ENCODE measurements around the gene RNF187.

The RNF187 gene

GRCh38 chr1:228469413-228470162 lies 17.6 kb upstream of the RNF187 start:
- ATAC-seq (no peak), DNase-seq (no peak)
- peaks cover 64% of the 10 kb centered on the region for H3K27me3 Mint-ChIP-seq
- peaks cover under 1% of the 10 kb centered on the region for H3K36me3 Mint-ChIP-seq (ENCODE audit: low read depth)
- no peak overlapping the region for H3K27ac Mint-ChIP-seq
- H3K4me1 Mint-ChIP-seq: peaks cover 46% of the 10 kb centered on the region
- H3K9me3 Mint-ChIP-seq: peaks cover 3% of the 10 kb centered on the region
- no peak overlapping the region for H3K4me3 Mint-ChIP-seq

- H3K36me3 Mint-ChIP-seq (ENCODE audit: low read depth): no peaks in the 10 kb centered on the region
- no peak for ATAC-seq
- peaks cover 3% of the 10 kb centered on the region for H3K9me3 Mint-ChIP-seq
- no peak for DNase-seq
- H3K4me1 Mint-ChIP-seq: peaks cover 33% of the 10 kb centered on the region
- H3K27me3 Mint-ChIP-seq: peaks cover 52% of the 10 kb centered on the region
- H3K27ac Mint-ChIP-seq: no peak overlapping the region
- H3K4me3 Mint-ChIP-seq: no peak overlapping the region
Measured at GRCh38 chr1:228471154-228471761, 15.9 kb upstream of the RNF187 start.

DNA sequence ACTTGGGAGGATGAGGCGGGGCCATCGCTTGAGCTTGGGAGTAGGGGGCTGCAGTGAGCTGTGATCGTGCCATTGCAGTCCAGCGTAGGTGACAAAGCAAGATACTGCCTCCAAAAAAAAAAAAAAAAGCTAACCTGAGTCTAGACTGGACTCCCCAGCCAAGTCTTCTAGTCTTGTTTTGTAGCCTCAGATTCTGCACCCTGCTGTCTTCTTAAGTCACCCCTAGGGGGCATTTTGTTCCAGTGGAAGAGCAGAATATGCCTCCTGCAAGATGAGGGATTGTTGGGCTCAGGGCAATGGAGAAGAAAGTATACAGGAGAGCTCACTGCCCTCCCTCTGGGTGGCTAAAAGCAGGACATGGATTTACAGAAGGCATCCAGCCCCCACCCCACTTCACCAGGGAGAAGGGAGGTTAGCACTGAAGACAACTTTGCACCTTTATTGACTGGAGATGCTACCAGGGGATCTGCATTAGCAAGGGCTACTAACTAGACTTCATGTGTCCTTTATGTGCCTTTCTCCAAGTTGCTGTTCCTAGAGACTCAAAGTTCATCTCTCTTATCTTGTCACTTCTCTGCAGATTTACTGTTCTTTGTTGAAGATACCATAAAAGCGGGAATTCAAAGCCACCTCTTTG lies 15.3 kb upstream of the RNF187 start:
- no peaks in the 10 kb centered on the region for H3K36me3 Mint-ChIP-seq (ENCODE audit: low read depth)
- H3K27ac Mint-ChIP-seq: no peak overlapping the region
- peak; percentile 49 for ATAC-seq
- peaks cover 46% of the 10 kb centered on the region for H3K27me3 Mint-ChIP-seq
- peaks cover 31% of the 10 kb centered on the region for H3K4me1 Mint-ChIP-seq
- no peak overlapping the region for H3K4me3 Mint-ChIP-seq
- peaks cover 3% of the 10 kb centered on the region for H3K9me3 Mint-ChIP-seq
- no peak for DNase-seq

DNA sequence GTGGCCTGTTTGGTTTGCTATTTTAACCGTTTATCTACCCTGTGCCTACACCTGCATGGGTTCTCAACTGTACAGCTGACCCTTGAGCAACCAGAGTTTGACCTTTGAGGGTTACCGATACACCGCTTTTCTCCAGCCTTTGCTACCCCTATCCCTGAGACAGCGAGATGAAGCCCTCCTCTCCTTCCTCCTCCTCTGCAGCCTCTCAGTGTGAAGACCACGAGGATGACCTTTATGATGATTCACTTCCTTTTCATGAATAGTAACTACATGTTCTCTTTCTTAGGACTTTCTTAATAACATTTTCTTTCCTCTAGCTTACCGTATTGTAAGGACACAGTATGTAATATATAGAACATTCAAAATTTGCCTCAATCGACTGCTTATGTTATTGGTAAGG lies 14.5 kb upstream of the RNF187 start:
- DNase-seq (no peak), ATAC-seq (peak; percentile 88)
- H3K4me3 Mint-ChIP-seq: peak overlapping the region; percentile 0
- H3K9me3 Mint-ChIP-seq: peaks cover 3% of the 10 kb centered on the region
- peaks cover 40% of the 10 kb centered on the region for H3K27me3 Mint-ChIP-seq
- peak overlapping the region; percentile 67 for H3K27ac Mint-ChIP-seq
- no peaks in the 10 kb centered on the region for H3K36me3 Mint-ChIP-seq (ENCODE audit: low read depth)
- peaks cover 30% of the 10 kb centered on the region for H3K4me1 Mint-ChIP-seq

DNA sequence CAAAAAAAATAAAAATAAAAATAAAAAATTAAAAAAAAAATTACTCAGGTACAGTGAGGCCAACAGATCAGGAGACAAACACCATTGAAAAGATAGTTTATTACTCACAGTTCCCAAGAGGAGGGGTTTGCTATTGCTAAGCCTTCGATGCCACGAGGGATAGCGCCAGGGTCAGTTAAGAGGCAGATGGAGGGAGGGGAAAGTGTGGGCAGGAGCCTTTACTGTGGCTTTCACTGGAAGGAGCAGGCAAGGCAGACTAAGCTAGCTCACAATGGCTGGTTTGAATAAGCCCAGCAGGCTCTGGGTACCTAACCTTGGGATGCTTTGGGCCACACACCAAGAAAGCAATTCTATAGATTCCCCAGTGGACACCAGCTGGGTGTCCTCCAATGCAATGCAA lies 12.7 kb upstream of the RNF187 start:
- Mint-ChIP-seq H3K4me3 (no peak overlapping the region), H3K36me3 (ENCODE audit: low read depth) (no peaks in the 10 kb centered on the region), H3K27me3 (peaks cover 26% of the 10 kb centered on the region), H3K27ac (no peak overlapping the region), H3K4me1 (peaks cover 44% of the 10 kb centered on the region), H3K9me3 (peaks cover 3% of the 10 kb centered on the region)
- DNase-seq (no peak), ATAC-seq (peak; percentile 26)

GRCh38 chr1:228475812-228476211 lies 11.4 kb upstream of the RNF187 start:
- no peak for ATAC-seq
- DNase-seq: no peak
- Mint-ChIP-seq H3K27ac (no peak overlapping the region), H3K4me3 (no peak overlapping the region), H3K4me1 (peaks cover 49% of the 10 kb centered on the region), H3K36me3 (ENCODE audit: low read depth) (no peaks in the 10 kb centered on the region), H3K9me3 (peaks cover 3% of the 10 kb centered on the region), H3K27me3 (peaks cover 18% of the 10 kb centered on the region)

DNA sequence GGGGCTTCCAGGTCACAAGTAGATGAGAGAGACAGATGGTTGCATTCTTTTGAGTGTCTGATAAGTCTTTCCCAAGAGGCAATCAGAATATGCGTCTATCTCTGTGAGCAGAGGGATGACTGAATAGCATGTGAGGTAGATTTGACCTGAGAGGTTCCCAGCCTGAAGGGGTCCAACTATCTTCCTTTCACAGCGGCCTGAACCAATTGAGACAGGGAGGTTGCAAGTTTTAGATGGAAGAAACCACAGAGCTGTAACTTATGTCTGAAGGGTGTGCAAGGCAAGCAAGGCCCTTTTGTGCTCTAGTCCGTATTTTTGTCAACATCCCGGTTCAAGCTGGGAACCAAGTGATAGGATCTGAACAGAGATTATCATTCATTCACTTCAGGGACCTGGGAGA lies 9.9 kb upstream of the RNF187 start:
- Mint-ChIP-seq H3K4me1 (peaks cover 46% of the 10 kb centered on the region), H3K27ac (no peak overlapping the region), H3K27me3 (peaks cover 7% of the 10 kb centered on the region)

GRCh38 chr1:228478326-228478725 lies 8.9 kb upstream of the RNF187 start:
- Mint-ChIP-seq H3K9me3 (peaks cover 3% of the 10 kb centered on the region), H3K27ac (no peak overlapping the region), H3K27me3 (peaks cover 4% of the 10 kb centered on the region), H3K36me3 (ENCODE audit: low read depth) (no peaks in the 10 kb centered on the region), H3K4me3 (no peak overlapping the region), H3K4me1 (peaks cover 40% of the 10 kb centered on the region)
- ATAC-seq (no peak), DNase-seq (no peak)

More for the DNA sequence above, 9.9 kb upstream of the RNF187 start:
- ATAC-seq (no peak), DNase-seq (no peak)
- no peak overlapping the region for H3K4me3 Mint-ChIP-seq
- H3K9me3 Mint-ChIP-seq: peaks cover 3% of the 10 kb centered on the region
- H3K36me3 Mint-ChIP-seq (ENCODE audit: low read depth): no peaks in the 10 kb centered on the region

GRCh38 chr1:228478912-228479711 lies 8.1 kb upstream of the RNF187 start:
- H3K27ac Mint-ChIP-seq: peak overlapping the region; percentile 39
- ATAC-seq (peak; percentile 50), DNase-seq (no peak)
- no peaks in the 10 kb centered on the region for H3K36me3 Mint-ChIP-seq (ENCODE audit: low read depth)
- H3K4me1 Mint-ChIP-seq: peaks cover 34% of the 10 kb centered on the region
- no peak overlapping the region for H3K4me3 Mint-ChIP-seq
- H3K27me3 Mint-ChIP-seq: no peaks in the 10 kb centered on the region
- H3K9me3 Mint-ChIP-seq: no peaks in the 10 kb centered on the region

DNA sequence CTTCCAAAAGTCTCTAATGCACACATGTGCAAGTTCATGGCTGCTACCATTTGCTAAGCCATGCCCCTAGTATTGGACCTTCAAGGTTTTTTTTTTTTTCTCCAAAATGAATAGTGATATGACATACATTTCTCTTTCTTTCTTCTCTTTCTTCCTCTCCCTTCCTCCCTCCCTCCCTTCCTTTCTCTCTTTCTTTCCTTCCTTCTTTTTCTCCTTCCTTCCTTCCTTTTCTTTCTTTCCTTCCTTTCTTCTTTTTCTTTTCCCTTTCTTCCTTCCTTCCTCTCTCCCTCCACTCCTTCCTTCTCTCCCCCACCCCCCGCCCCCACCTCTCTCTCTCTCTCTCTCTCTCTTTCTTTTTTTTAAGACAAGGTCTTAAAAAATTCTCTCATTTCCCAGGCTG lies 3.4 kb upstream of the RNF187 start:
- H3K9me3 Mint-ChIP-seq: no peaks in the 10 kb centered on the region

DNA sequence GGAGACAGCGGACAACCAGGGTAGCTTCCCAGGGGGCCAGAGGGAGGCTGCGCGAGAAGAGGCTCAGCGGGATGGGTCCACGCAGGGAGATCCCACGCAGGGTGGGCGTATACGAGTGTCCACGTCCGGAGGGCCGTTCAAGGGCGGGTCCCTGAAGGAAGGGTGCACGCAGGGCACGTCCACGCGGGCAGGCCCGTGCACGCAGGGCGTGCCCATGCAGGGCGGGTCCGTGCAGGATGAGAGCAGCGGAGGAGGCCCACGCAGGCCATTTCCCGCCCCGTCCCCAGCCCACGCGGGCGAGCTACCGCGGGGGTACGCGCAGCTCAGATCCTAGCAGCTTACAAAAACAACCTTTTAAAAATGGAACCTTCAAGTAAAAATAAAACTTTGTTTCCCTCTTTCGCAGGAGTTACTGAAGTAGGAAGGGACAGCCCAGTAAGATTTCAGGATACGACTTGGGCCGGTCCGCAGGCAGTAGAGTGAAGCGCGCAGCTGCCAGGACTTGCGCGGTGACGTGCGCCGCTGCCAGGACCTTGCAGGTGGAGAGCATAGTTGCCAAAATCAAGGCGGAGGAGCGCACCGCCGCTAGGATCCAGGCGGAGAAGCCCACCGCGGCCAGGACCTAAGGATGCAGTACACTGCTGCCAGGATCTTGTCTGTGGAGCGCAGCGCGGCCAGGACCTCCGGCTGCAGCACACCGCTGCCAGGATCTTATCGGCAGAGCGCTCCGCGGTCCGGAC lies 416 bp upstream of the RNF187 start:
- Mint-ChIP-seq H3K4me3 (peak overlapping the region; percentile 95), H3K27me3 (no peaks in the 10 kb centered on the region), H3K27ac (peak overlapping the region; percentile 100), H3K4me1 (peaks cover 44% of the 10 kb centered on the region), H3K9me3 (no peaks in the 10 kb centered on the region), H3K36me3 (ENCODE audit: low read depth) (peaks cover 21% of the 10 kb centered on the region)
- ATAC-seq (peak; percentile 72), DNase-seq (peak; percentile 72)

More for the DNA sequence above, 3.4 kb upstream of the RNF187 start:
- Mint-ChIP-seq H3K4me3 (no peak overlapping the region), H3K27ac (no peak overlapping the region), H3K27me3 (no peaks in the 10 kb centered on the region), H3K4me1 (peaks cover 34% of the 10 kb centered on the region), H3K36me3 (ENCODE audit: low read depth) (peaks cover 2% of the 10 kb centered on the region)
- DNase-seq (no peak), ATAC-seq (no peak)

DNA sequence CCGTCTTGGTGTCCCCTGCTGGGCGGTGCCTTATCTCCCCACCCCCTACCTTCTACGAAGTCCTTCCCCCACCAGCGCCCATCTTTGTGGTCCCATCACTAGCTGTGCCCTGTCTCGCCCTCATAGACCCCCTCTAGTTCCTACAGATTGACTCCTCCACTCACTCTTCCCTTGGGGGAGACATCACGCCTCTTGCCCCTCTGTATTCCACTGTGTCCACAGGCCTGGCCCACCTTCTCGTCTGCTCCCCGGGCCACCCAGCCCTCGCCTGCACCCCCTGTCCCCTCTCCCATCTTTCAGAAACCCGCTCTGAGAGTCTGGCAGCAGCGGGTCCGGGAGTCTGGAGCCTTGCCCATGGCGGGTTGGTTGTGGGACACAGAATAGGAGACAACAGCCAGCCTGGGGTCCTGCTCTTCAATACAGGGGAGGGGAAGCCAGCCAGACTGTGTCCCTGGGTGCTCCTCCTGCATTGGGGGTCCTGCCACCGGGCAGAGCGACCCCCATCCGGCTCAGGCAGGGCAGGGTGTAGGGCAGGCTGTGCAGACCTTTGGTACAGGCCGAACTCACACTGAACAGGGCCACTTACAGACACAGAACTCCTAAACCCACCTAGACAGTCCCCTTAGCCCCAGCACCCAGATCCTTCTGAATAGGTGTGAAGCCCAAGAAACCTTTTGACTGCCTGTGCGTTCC lies 1.1 kb downstream of the RNF187 start:
- Mint-ChIP-seq H3K4me3 (peak overlapping the region; percentile 85), H3K4me1 (peaks cover 34% of the 10 kb centered on the region), H3K27me3 (no peaks in the 10 kb centered on the region), H3K9me3 (no peaks in the 10 kb centered on the region), H3K27ac (peak overlapping the region; percentile 83), H3K36me3 (ENCODE audit: low read depth) (peaks cover 27% of the 10 kb centered on the region)
- DNase-seq (no peak), ATAC-seq (peak; percentile 3)

- Mint-ChIP-seq H3K27me3 (no peaks in the 10 kb centered on the region), H3K9me3 (no peaks in the 10 kb centered on the region), H3K4me1 (peaks cover 34% of the 10 kb centered on the region), H3K36me3 (ENCODE audit: low read depth) (peaks cover 32% of the 10 kb centered on the region), H3K4me3 (peak overlapping the region; percentile 85), H3K27ac (peak overlapping the region; percentile 35)
- no peak for ATAC-seq
- DNase-seq: no peak
Measured at GRCh38 chr1:228488818-228489674, 1.9 kb downstream of the RNF187 start.
